ENCODE results near the gene DEDD. TPM values are rescaled to one million over a fixed set of nuclear protein-coding genes. Genes with fewer than 3 reads are reported as not detected.

DEDD gene
- total and polyA plus RNA-seq, 2 of the 4 experiments (the other 2 are of a cell fraction): 40.2 to 47.9 TPM

- 100% methylated on average over 1 of the region's 6 CpGs; no CpG with 5 or more reads in 1 of the 2 experiments for WGBS, 2 experiments (ENCODE audit: extremely low coverage in 2 of 2, insufficient read length in 1 of 2)
- Histone ChIP-seq H3K4me3 (ENCODE audit: insufficient read depth, low read depth, low read length) (no peak overlapping the region), H2AK9ac (replicated peaks; ENCODE audit: low read depth, low read length, poor library complexity) (no peak overlapping the region), H3K79me1 (ENCODE audit: low read depth in 1 of 2, low read length in 2 of 2) (no peaks in the 10 kb centered on the region; a peak in 1 of 4 replicates), H3K9ac (ENCODE audit: low read depth, low read length) (no peak overlapping the region), H3K27me3 (ENCODE audit: control insufficient read depth, insufficient read depth, low read length) (no peaks in the 10 kb centered on the region), H2BK20ac (ENCODE audit: low read depth, low read length) (no peak overlapping the region), H4K8ac (ENCODE audit: low read depth in 2 of 2, low read length in 2 of 2) (no peak overlapping the region), H3K9me1 (ENCODE audit: insufficient read depth, low read length) (peaks cover 9% of the 10 kb centered on the region), H3K18ac (ENCODE audit: low read depth, low read length) (no peak overlapping the region), H3K4me2 (ENCODE audit: low read depth, low read length) (no peak overlapping the region), H4K91ac (ENCODE audit: insufficient read depth, low read depth, low read length) (no peak overlapping the region), H3K36me3 (ENCODE audit: control insufficient read depth, insufficient read depth, low read length) (peaks cover 3% of the 10 kb centered on the region; the same call in 1 of the 2 replicates), H4K20me1 (ENCODE audit: insufficient read depth, low read length) (peaks cover 10% of the 10 kb centered on the region), H2AFZ (replicated peaks; ENCODE audit: low read length, poor library complexity) (no peak overlapping the region), H3K23ac (ENCODE audit: low read depth, low read length) (no peak overlapping the region), H2BK5ac (ENCODE audit: low read depth, low read length, poor library complexity, severe bottlenecking) (no peak overlapping the region), H2BK120ac (ENCODE audit: low read depth, low read length) (no peak overlapping the region), H2AK5ac (ENCODE audit: low read depth, low read length) (no peak overlapping the region), H3K56ac (ENCODE audit: extremely low read depth, insufficient read depth, low read length) (no peak overlapping the region), H3K9me3 (ENCODE audit: control insufficient read depth, insufficient read depth, low read length) (no peaks in the 10 kb centered on the region), H3K27ac (ENCODE audit: insufficient read depth, low read length) (no peak overlapping the region), H3K14ac (replicated peaks; ENCODE audit: low read depth, low read length) (no peak overlapping the region), H3K4me1 (ENCODE audit: control insufficient read depth, insufficient read depth, low read length) (peaks cover 12% of the 10 kb centered on the region), H2BK15ac (ENCODE audit: low read depth, low read length) (no peak overlapping the region), H4K5ac (ENCODE audit: low read depth, low read length) (no peak overlapping the region), H3K4ac (ENCODE audit: low read depth, low read length) (no peak overlapping the region)
- ChIA-PET CTCF (no interaction called here), POLR2A (ENCODE audit: unreplicated experiment) (no interaction called here)
- intact Hi-C loops (cut with micrococcal nuclease): loop anchor here (5.0 kb wide), 1 partner anchor 368 kb away; no protein-coding TSS in a partner anchor
- no peak for DNase-seq
- in situ Hi-C loops (cut with MboI; ENCODE audit: low sequenced_read_pairs): loop anchor here (5.0 kb wide), 1 partner anchor 98 kb away; no protein-coding TSS in a partner anchor
- TF ChIP-seq SMC3 (IDR thresholded peaks at IDR 0.05; ENCODE audit: low read depth, low read length): no peak
- no peak for TF ChIP-seq POLR2A (IDR thresholded peaks at IDR 0.05; ENCODE audit: low read depth, low read length)
- TF ChIP-seq CHD1 (IDR thresholded peaks at IDR 0.05; ENCODE audit: low read depth, low read length): no peak
- no peak for TF ChIP-seq RAD21 (IDR thresholded peaks at IDR 0.05; ENCODE audit: low read length)
- TF ChIP-seq MAFK (IDR thresholded peaks at IDR 0.05; ENCODE audit: low read depth, low read length): no peak
- no peak for TF ChIP-seq NFE2L2 (IDR thresholded peaks at IDR 0.05; ENCODE audit: low read depth, low read length)
- TF ChIP-seq USF2 (IDR thresholded peaks at IDR 0.05; ENCODE audit: low read depth, low read length): no peak
- no peak for TF ChIP-seq MXI1 (IDR thresholded peaks at IDR 0.05; ENCODE audit: borderline replicate concordance, low read depth, low read length)
- no peak for TF ChIP-seq CEBPB (IDR thresholded peaks at IDR 0.05; ENCODE audit: low read depth, low read length)
- no peak for TF ChIP-seq ELK1 (IDR thresholded peaks at IDR 0.05; ENCODE audit: borderline replicate concordance, low read depth, low read length)
- dilution Hi-C loops (cut with HindIII; ENCODE audit: low sequenced_read_pairs, unreplicated experiment): no loop called here
- no TSS peak for BruUV-seq (replicated peaks)
- no peak for ATAC-seq (ENCODE audit: low read depth)
Observed at GRCh38 chr1:161095230-161095629, 37.2 kb downstream of the DEDD start.
